ENCODE measurements around the gene BICDL2. TPM values are rescaled to one million over a fixed set of nuclear protein-coding genes. Genes with fewer than 3 reads are reported as not detected.
"Not testable (repeated sequence)": the region's sequence is repeated elsewhere in the genome, so short reads cannot be mapped to it uniquely, and the experiment has no call there.

BICDL2 gene
- total and polyA plus RNA-seq, 2 of the 8 experiments (the other 6 are each of a cell fraction or from before 2014, with no cell fraction given), result 7.3 to 15.9 TPM

DNA sequence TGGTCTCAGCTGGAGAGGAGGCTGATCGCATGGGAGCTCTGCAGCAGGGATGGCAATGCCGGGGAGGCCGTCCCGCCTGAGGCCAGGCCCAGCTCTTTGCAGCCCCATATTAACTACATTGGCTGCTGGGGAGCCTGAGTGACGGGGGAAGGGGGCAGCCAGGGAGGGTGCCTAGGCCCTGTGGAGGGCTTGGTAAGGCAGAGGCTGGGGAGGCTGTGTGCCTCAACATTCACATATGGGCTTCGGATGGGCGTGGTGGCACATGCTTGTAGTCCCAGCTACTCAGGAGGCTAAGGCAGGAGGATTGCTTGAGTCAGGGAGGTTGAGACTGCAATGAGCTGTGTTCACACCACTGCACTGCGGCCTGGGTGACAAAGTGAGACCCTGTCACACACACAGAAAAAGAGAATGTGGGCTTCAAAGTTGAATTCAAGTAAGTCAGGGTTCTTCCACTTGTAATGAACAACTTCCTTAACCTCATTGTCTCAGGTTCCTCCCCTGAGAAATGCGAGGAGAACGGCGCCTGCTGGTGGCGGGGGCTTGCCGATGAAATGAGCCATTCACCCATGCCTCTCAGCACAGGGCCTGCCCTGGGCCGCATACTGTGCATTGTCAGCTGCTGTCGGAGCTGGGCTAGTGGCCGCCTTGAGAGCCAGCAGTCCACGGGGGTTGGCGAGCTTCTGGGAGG is 36.0 kb upstream of the BICDL2 start:
- not testable (repeated sequence) for H3K56ac ChIP-seq (replicated peaks; ENCODE audit: insufficient read length, low read depth, low read length); DNase-seq (ENCODE audit: low read depth in 1 of 2, low spot score in 2 of 2); H4K5ac ChIP-seq (ENCODE audit: insufficient read length, low read depth, low read length); H2BK120ac ChIP-seq (replicated peaks; ENCODE audit: low read depth, low read length); FAIRE-seq; H3K4ac ChIP-seq (replicated peaks; ENCODE audit: insufficient read length, low read depth, low read length); H3K14ac ChIP-seq (ENCODE audit: insufficient read length); H3K23ac ChIP-seq (ENCODE audit: insufficient read length); H3K27ac ChIP-seq (ENCODE audit: low read depth, low read length); H3K9me3 ChIP-seq (ENCODE audit: insufficient read depth in 2 of 2, low read depth in 1 of 2, low read length in 1 of 2); H3K4me2 ChIP-seq (ENCODE audit: insufficient read depth in 1 of 2, low read depth in 2 of 2, low read length in 2 of 2); H2BK5ac ChIP-seq (ENCODE audit: low read depth, low read length); H4K8ac ChIP-seq (ENCODE audit: extremely low read depth, insufficient read depth, low read length); H2BK20ac ChIP-seq (ENCODE audit: low read length); H3K36me3 ChIP-seq (ENCODE audit: control insufficient read depth in 2 of 4, insufficient read depth in 4 of 4, low read length in 3 of 4); H3K18ac ChIP-seq (ENCODE audit: extremely low read depth, low read length); H2BK12ac ChIP-seq (ENCODE audit: low read depth, low read length); H4K20me1 ChIP-seq (replicated peaks in 1 of 2; ENCODE audit: control insufficient read depth in 1 of 2, insufficient read depth in 2 of 2, low read length in 2 of 2); H2AK5ac ChIP-seq (ENCODE audit: low read depth, low read length); H3K23me2 ChIP-seq (ENCODE audit: low read depth, low read length); H3K79me1 ChIP-seq (ENCODE audit: low read depth, low read length); H2AFZ ChIP-seq (ENCODE audit: low read length); H3K4me1 ChIP-seq (replicated peaks in 1 of 4; ENCODE audit: control insufficient read depth in 3 of 4, insufficient read depth in 4 of 4, low read length in 3 of 4); H4K91ac ChIP-seq (replicated peaks; ENCODE audit: insufficient read length, low read length); H3K9ac ChIP-seq (replicated peaks in 1 of 4; ENCODE audit: extremely low read depth in 1 of 4, low read depth in 3 of 4, low read length in 3 of 4); H3K27me3 ChIP-seq (replicated peaks in 1 of 4; ENCODE audit: control insufficient read depth in 3 of 4, extremely low read depth in 1 of 4, insufficient read depth in 3 of 4, low read length in 3 of 4); H2BK15ac ChIP-seq (ENCODE audit: low read length); H3K4me3 ChIP-seq (ENCODE audit: extremely low read depth in 1 of 4, insufficient read depth in 2 of 4, low read depth in 3 of 4, low read length in 4 of 4); H3K79me2 ChIP-seq (ENCODE audit: control insufficient read depth in 1 of 2, insufficient read depth in 2 of 2, low read length in 2 of 2)
- ChIA-PET POLR2A (ENCODE audit: partially characterized antibody) (interaction anchor here (1.2 to 6.6 kb wide), 2 partner anchors 15 to 18 kb away, joined by 3 to 86 read pairs; no protein-coding TSS in a partner anchor), CTCF (ENCODE audit: partially characterized antibody) (interaction anchor here (0.6 to 2.0 kb wide), 4 partner anchors 14 to 602 kb away, joined by 3 to 9 read pairs (median 6); no protein-coding TSS in a partner anchor)
- 79% methylated on average over 7 of the region's 18 CpGs; no CpG with 5 or more reads in 1 of the 2 experiments for WGBS, 2 experiments (ENCODE audit: extremely low coverage in 1 of 2, insufficient coverage in 1 of 2, insufficient read length in 1 of 2, insufficient replicate concordance in 2 of 2, low coverage in 1 of 2, low lambda C conversion rate in 2 of 2, missing lambda C conversion rate in 1 of 2)

DNA sequence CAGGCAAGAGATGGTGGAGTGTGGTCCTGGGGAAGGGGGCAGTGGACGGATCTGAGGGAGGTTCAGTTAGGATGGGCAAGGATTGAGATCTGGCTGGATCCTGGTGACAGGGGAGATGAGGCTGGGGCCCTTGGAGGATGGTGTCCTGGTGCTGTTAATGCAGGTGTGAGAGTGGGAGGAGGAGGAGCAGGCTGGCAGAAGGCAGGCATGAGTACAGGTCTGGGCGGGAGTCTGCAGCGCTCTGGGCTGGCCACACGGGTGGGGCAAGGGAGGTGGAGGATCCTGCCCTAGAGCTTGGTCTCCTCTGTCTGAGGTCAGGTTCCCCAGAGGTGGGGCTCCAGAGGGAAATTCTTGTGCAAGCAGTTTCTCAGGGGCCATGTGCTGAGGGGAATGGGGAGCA is 35.4 kb upstream of the BICDL2 start:
- ChIA-PET CTCF (ENCODE audit: partially characterized antibody) (interaction anchor here (2.0 kb wide), 2 partner anchors 14 to 33 kb away, joined by 5 to 9 read pairs; no protein-coding TSS in a partner anchor), POLR2A (ENCODE audit: partially characterized antibody) (interaction anchor here (1.2 kb wide), 2 partner anchors 8 to 15 kb away, joined by 3 read pairs; no protein-coding TSS in a partner anchor)
- not testable (repeated sequence) for H2AFZ ChIP-seq (ENCODE audit: low read length); H3K23me2 ChIP-seq (ENCODE audit: low read depth, low read length); H3K27me3 ChIP-seq (replicated peaks in 1 of 4; ENCODE audit: control insufficient read depth in 3 of 4, extremely low read depth in 1 of 4, insufficient read depth in 3 of 4, low read length in 3 of 4); H3K4me2 ChIP-seq (ENCODE audit: insufficient read depth in 1 of 2, low read depth in 2 of 2, low read length in 2 of 2); H3K79me2 ChIP-seq (ENCODE audit: control insufficient read depth in 1 of 2, insufficient read depth in 2 of 2, low read length in 2 of 2); H3K4me1 ChIP-seq (replicated peaks in 1 of 4; ENCODE audit: control insufficient read depth in 3 of 4, insufficient read depth in 4 of 4, low read length in 3 of 4); H2BK20ac ChIP-seq (ENCODE audit: low read length); DNase-seq (ENCODE audit: low read depth in 1 of 2, low spot score in 2 of 2); H2BK120ac ChIP-seq (replicated peaks; ENCODE audit: low read depth, low read length); H3K18ac ChIP-seq (ENCODE audit: extremely low read depth, low read length); H2BK12ac ChIP-seq (ENCODE audit: low read depth, low read length); H4K5ac ChIP-seq (ENCODE audit: insufficient read length, low read depth, low read length); H3K27ac ChIP-seq (ENCODE audit: low read depth, low read length); H3K9ac ChIP-seq (replicated peaks in 1 of 4; ENCODE audit: extremely low read depth in 1 of 4, low read depth in 3 of 4, low read length in 3 of 4); FAIRE-seq; H2AK5ac ChIP-seq (ENCODE audit: low read depth, low read length); H2BK5ac ChIP-seq (ENCODE audit: low read depth, low read length); H3K56ac ChIP-seq (replicated peaks; ENCODE audit: insufficient read length, low read depth, low read length); H3K23ac ChIP-seq (ENCODE audit: insufficient read length); H4K20me1 ChIP-seq (replicated peaks in 1 of 2; ENCODE audit: control insufficient read depth in 1 of 2, insufficient read depth in 2 of 2, low read length in 2 of 2); H4K91ac ChIP-seq (replicated peaks; ENCODE audit: insufficient read length, low read length); H3K79me1 ChIP-seq (ENCODE audit: low read depth, low read length); H3K4ac ChIP-seq (replicated peaks; ENCODE audit: insufficient read length, low read depth, low read length); H2BK15ac ChIP-seq (ENCODE audit: low read length); H3K14ac ChIP-seq (ENCODE audit: insufficient read length); H3K36me3 ChIP-seq (ENCODE audit: control insufficient read depth in 2 of 4, insufficient read depth in 4 of 4, low read length in 3 of 4); H3K9me3 ChIP-seq (ENCODE audit: insufficient read depth in 2 of 2, low read depth in 1 of 2, low read length in 1 of 2); H3K4me3 ChIP-seq (ENCODE audit: extremely low read depth in 1 of 4, insufficient read depth in 2 of 4, low read depth in 3 of 4, low read length in 4 of 4); H4K8ac ChIP-seq (ENCODE audit: extremely low read depth, insufficient read depth, low read length)
- WGBS, 2 experiments (ENCODE audit: extremely low coverage in 1 of 2, insufficient coverage in 1 of 2, insufficient read length in 1 of 2, insufficient replicate concordance in 2 of 2, low coverage in 1 of 2, low lambda C conversion rate in 2 of 2, missing lambda C conversion rate in 1 of 2), result 96% methylated on average over 3 of the region's 4 CpGs; no CpG with 5 or more reads in 1 of the 2 experiments

Measured in H1 (cell line).